ENCODE results near the gene SLC35F4. TPM values are rescaled to one million over a fixed set of nuclear protein-coding genes. Genes with fewer than 3 reads are reported as not detected.

SLC35F4 gene
- total RNA-seq, 1 experiment from 2014 or later, result not detected

DNA sequence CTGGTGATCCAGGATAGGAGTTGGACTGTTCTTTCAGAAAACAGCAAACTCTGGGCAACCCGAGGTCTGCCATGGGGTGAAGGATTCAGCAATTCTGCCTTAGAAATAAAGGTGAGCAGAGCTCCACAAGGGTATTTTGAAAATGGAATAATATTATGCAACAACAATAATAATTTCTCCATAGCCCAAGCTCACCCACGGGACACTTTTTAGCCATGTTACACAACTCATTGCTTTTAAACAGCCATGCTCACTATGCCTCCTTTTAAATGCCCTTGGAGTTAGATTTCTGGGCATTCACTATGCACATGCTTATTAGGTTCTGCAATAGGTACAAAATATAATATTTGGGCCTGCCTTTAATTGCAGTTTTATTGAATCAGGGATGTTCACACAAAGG is 37.2 kb downstream of the SLC35F4 start:
- H3K27me3 ChIP-seq, result no peaks in the 10 kb centered on the region
- no peaks in the 10 kb centered on the region for H3K36me3 ChIP-seq
- no peak for DNase-seq
- H3K4me3 ChIP-seq, result no peak overlapping the region
- no peaks in the 10 kb centered on the region for H3K9me3 ChIP-seq

DNA sequence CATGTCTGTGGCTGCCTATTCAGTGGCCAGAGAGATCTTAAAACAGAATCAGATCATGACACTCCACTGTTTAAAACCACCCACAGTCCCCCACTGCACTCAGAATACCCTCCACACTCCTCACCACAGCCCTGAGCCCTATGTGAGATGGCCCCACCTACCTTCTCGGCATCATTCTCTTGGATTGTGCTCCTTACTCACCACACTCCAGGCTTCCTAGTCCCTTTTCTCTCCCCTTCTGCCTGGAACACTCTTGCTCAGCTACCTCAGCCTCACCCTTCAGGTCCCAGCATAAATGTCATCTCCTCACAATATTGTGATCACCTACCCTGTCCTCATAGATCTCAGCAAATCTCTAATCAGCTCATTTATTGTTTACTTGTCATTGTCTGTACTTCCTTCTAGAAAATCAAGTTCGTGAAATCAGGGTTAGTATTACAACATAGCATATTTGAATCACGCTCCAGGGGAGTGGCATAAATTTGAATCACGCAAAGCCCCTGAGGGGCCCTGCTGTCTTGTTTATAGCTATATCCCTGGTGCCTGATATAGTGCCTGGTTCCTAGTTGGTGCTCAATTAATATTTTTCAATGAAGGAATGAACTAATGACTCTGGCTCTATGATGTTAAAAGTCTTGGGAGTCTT is 42.8 kb downstream of the SLC35F4 start:
- H3K36me3 ChIP-seq, result no peaks in the 10 kb centered on the region
- no peak overlapping the region for H3K4me3 ChIP-seq
- DNase-seq, result no peak
- H3K9me3 ChIP-seq, result no peaks in the 10 kb centered on the region
- no peaks in the 10 kb centered on the region for H3K27me3 ChIP-seq

DNA sequence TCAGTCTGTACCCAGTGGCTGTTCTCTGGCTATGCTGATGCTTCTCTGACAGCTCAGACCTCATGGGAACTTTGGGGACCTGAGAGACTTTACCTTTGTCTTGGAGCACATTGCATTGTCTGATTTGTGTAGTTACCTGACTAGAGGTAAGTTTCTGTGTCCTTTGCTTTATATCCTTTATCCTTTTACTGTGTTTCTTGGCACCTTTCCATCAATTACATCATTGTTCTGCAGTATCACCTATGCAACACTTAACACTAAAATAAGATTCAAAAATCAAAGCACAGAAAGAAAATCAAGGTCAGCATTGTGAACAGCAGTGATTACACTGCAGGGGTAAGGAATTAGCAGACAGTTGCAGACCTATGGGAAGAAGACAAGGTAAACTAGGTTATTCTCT is 43.8 kb downstream of the SLC35F4 start:
- no peaks in the 10 kb centered on the region for H3K27me3 ChIP-seq
- H3K4me3 ChIP-seq, result no peak overlapping the region
- no peak for DNase-seq
- no peaks in the 10 kb centered on the region for H3K36me3 ChIP-seq
- no peaks in the 10 kb centered on the region for H3K9me3 ChIP-seq

DNA sequence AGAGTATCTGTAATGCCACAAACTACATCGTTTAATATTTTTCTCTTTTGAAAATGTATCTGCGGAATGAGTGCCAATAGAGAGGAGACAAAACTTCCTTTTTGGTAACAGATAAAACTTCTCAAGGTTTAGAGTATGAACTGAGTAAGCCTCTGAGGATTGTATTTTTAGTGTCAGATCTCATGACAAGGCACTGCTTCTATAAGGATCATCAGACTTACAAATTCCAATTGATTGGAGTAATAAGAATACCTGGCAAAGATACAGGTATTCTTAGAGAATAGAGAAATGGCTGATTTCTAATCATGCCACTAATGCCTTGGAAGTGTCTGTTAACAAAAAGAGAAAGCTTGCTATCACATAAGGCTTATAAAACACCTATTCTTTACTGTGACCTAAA is 45.3 kb downstream of the SLC35F4 start:
- no peak for DNase-seq
- no peaks in the 10 kb centered on the region for H3K27me3 ChIP-seq
- H3K4me3 ChIP-seq, result no peak overlapping the region
- H3K36me3 ChIP-seq, result no peaks in the 10 kb centered on the region
- H3K9me3 ChIP-seq, result no peaks in the 10 kb centered on the region

DNA sequence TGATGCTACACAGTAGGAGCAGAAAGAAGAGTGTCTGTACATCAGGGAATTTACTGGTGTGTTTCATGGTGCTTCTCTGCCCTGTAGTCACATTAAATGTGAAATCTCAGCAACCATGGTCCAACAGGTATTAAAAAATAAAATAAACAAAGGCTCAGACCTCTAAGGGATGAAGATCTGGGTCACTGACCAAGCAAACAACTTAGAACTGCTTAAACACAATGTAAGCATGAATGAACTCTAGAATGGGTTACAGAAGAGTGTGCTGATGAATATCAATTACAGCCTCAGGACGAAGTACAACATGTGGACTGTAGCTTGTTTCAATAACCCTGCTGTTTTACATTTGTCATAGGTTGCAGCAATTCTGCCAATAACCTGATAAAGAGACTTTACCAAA is 47.4 kb downstream of the SLC35F4 start:
- Histone ChIP-seq H3K9me3 (no peaks in the 10 kb centered on the region), H3K27me3 (no peaks in the 10 kb centered on the region), H3K4me3 (no peak overlapping the region), H3K36me3 (no peaks in the 10 kb centered on the region)
- no peak for DNase-seq

DNA sequence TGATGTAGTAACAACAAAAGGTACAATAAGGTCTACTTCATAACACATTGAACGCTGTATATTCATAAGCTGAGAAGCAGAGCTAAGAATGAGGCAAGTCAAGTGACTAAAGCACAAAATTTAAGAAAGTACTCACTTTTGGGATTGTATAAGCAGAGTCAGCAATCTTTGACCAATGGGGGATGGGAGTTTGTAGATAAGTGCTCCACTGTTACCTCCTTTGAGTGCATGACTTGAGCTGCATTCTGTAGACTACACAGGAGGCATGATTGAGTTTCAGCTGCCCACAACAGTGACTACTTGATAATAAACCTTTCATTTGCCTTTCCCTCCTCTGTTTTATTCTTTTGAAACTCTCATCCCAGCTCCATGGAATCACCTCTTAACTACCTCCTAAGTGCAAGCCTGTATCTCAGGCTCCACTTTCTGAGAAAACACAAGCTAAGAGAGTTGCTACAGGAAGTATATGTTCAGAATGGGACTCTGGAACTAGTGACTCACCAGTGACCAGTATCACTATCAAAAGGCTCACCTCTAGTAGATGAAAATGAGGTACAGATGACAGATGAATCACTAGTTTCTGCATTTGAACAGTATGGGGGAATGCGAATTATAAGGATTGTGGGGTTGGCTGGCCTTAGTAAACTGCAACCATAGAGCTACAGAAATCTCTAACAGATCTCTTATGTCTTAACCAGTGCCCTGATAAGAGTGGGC is 49.2 kb downstream of the SLC35F4 start:
- DNase-seq, result no peak
- Histone ChIP-seq H3K27me3 (no peaks in the 10 kb centered on the region), H3K36me3 (no peaks in the 10 kb centered on the region), H3K9me3 (no peaks in the 10 kb centered on the region), H3K4me3 (no peak overlapping the region)

DNA sequence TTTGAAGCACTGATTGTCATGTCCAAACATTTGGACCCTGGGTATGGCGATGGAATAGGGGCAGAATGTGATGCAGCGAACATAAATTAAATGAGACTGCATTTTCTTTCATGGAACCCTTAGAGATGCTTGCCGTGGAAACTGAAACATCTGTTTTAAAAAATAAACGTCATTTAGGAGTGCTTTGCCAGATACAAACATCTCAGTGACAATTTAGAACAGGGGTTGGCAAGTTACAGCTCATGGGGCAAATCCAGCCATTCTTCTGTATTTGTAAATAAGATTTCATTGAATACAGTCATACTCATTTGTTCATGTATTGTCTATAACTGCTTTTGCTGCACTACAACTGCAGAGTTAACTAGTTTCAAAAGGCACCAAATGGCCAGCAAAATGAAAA is 51.2 kb downstream of the SLC35F4 start:
- Histone ChIP-seq H3K36me3 (no peaks in the 10 kb centered on the region), H3K4me3 (no peak overlapping the region), H3K27me3 (no peaks in the 10 kb centered on the region), H3K9me3 (no peaks in the 10 kb centered on the region)
- DNase-seq, result no peak

DNA sequence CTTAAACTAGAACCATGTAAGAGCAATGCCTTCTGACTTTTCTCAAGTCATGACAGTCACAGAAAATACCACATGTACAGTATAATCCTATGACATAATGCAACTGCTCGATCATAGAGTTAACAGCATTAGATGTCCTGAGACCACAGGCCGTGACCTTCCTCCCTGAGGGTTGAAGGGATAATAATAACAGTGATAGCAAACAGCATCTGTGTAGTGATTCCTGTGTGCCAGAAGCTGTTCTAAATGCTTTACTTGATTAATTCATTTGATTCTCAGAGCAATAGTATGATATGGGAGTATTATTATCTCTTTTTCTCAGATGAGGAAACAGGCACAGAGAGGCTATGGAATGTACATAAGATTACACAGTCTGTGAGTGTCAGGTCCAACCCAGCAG is 53.2 kb downstream of the SLC35F4 start:
- no peaks in the 10 kb centered on the region for H3K27me3 ChIP-seq
- H3K4me3 ChIP-seq, result no peak overlapping the region
- no peak for DNase-seq
- H3K36me3 ChIP-seq, result no peaks in the 10 kb centered on the region
- H3K9me3 ChIP-seq, result no peaks in the 10 kb centered on the region

DNA sequence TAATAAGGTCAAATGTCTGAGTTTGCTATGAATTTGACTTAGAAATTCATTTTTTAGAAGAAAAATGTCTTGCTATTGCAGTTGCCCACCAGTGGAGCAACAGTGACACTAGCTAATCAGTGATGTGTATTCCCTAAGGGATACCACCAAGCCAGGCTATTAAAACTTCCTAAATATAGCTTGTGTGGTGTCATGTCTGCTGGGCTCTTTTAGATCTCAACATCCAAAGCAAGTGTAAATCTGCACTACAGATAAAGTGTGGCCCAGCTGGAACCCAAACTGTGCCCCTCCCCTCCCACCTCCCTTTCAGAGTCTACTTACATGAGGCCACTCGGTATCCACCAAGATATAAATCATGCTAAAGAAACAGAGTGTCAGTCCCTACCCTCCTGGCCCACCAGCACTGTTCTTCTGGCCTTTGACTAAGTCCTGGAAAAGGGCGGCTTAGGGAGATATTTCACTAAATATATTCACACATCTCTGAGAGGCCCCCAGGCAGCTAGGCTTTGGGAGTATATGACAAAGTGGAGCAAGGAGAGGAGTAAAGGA is 53.8 kb downstream of the SLC35F4 start:
- DNase-seq, result no peak
- no peak overlapping the region for H3K4me3 ChIP-seq
- no peaks in the 10 kb centered on the region for H3K36me3 ChIP-seq
- no peaks in the 10 kb centered on the region for H3K27me3 ChIP-seq
- no peaks in the 10 kb centered on the region for H3K9me3 ChIP-seq

DNA sequence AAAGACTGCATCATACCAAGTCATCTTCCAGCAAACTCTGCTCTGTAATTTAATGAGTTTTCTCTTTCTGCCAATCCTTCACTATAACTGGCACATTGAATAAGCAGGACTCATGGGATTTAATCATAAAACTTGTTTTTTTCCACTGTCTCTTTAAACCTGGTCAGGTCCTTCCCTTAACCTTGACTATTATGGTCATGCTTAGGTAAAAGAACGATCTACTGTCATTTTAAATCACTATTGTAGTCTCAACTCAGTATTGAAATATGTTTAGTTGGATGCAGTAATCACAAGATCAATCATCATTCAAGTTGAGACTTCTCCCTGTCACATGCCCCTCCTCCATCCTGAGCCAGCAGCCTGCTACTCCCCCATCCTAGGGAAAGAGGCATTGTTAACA is 56.1 kb downstream of the SLC35F4 start:
- Histone ChIP-seq H3K4me3 (no peak overlapping the region), H3K36me3 (no peaks in the 10 kb centered on the region), H3K27me3 (no peaks in the 10 kb centered on the region), H3K9me3 (no peaks in the 10 kb centered on the region)
- DNase-seq, result no peak

DNA sequence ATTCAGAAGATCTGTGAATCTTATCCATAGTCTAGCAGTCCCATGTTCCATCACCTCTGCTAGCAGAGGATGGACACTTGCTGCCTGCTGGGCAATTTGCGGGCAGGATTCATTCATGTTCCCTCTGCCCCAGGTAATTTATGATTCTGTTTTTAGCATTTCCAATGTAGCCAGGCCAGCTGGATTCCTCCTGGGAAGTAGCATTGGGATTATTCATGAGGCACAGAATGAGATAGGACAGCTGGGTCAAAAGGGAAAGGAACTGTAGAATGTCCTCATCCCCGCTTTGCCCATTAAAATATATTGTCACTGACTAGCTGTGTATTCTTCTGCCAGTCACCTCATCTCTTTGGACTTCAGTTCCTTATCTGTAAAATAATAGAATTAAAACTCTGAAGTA is 68.7 kb downstream of the SLC35F4 start:
- no peaks in the 10 kb centered on the region for H3K9me3 ChIP-seq
- H3K27me3 ChIP-seq, result no peaks in the 10 kb centered on the region
- no peak overlapping the region for H3K4me3 ChIP-seq
- no peak for DNase-seq
- H3K36me3 ChIP-seq, result no peaks in the 10 kb centered on the region

DNA sequence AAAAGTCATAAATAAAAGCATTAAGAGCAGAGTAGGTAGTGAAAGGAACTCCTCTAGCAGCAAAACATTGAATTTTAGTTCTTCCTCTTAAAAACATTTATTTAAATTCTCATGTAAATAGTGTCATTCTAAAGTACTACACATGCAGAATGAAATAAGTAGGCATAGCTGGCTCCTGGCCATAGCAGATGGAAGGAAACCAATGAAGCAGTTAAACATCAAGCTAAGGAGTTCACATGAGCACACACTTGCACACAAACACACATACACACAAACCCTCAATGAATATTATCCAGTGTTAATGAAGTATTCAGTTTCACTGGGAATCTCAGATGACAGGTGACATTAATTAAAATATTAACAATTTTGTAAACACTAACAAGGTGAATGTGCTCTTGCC is 69.3 kb downstream of the SLC35F4 start:
- H3K27me3 ChIP-seq, result no peaks in the 10 kb centered on the region

DNA sequence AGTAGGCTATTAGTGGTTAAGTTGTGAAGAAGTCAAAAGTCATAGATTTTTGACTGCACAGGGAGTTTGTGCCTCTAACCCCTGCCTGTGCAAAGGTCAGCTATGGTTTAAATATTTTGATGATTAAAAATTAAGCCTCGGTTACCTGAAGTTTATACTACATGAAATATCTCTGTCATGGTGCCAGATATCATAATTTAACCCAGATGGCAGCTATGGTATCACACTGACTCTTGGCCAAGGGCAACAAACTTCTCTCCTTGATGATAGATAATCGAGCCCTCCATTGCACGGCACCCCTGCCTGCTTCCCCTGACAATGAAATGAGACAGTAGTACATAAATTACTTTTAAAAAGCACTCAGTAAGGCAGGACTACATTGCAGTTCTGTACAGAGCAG is 80.8 kb downstream of the SLC35F4 start:
- no peaks in the 10 kb centered on the region for H3K36me3 ChIP-seq
- H3K27me3 ChIP-seq, result no peaks in the 10 kb centered on the region
- no peak overlapping the region for H3K4me3 ChIP-seq
- DNase-seq, result no peak
- H3K9me3 ChIP-seq, result no peaks in the 10 kb centered on the region

More for the DNA sequence above, 69.3 kb downstream of the SLC35F4 start:
- H3K36me3 ChIP-seq, result no peaks in the 10 kb centered on the region
- no peak overlapping the region for H3K4me3 ChIP-seq
- DNase-seq, result no peak
- H3K9me3 ChIP-seq, result no peaks in the 10 kb centered on the region

DNA sequence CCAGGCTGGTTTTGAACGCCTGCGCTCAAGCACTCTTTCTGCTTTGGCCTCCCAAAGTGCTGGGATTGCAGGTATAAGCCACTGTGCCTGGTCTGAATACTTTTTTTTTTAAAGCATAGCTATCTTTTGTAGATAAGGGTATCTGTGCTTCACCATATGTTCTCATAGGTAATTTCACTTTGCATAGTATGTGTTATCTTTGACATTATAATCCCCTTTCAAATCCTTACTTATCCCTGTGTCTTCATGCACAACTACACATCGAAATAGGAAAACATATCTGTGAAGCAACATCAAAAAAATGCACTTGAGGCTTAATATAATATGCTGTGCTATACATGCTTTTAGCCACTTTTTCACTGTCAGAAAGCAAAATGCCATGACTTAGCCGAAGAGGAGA is 94.1 kb downstream of the SLC35F4 start:
- no peaks in the 10 kb centered on the region for H3K9me3 ChIP-seq
- no peaks in the 10 kb centered on the region for H3K36me3 ChIP-seq
- no peak for DNase-seq
- no peaks in the 10 kb centered on the region for H3K27me3 ChIP-seq
- H3K4me3 ChIP-seq, result no peak overlapping the region

DNA sequence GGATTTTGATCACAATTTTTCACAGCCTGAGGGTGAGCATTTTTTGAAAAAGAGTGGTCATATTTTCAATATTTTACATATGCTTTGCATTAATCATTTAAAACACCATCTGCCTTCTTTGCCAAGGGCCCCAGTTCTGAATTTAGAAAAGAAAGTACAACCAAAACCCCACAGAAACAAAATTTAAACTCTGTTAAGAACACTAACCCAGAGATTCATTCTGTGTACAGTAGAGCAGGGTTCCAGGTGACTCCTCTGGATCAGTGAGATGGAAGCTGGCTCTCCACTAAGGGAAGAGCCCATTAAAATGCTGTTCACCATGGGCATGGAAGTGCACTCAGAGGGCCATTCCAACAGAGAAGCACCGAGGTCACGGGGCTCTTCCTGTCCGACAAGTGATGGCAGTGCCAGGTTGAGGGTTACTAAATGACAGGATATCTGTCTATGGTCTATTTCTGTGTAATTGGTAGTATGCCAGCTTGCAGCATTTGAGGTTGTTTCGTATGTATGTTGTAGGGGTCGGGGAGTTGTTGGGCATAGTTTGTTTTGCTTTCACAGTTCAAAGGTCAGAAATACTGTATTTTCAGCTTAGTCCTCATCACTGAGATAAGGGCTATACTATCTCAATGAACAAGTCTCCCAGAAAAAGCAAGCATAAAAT is 95.9 kb downstream of the SLC35F4 start:
- H3K9me3 ChIP-seq, result no peaks in the 10 kb centered on the region
- no peak overlapping the region for H3K4me3 ChIP-seq

DNA sequence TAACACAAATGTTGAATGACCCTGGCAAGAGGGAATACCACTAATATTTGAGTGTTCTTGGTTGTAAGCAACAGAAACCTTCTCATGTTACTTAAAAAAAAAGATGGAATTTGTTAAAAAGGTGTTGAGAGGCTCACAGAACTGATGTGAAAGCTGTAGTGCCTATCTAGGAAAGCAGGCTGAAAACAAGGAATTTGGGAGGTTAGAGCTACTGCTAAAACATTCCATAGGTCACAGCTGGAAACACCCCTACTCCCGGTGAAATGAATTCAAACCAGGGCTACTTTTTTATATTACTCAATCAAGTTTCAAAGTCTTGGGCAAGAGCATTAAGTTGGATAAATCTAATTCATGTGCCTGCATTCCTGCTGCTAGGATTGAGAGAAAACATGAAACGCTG is 104.1 kb downstream of the SLC35F4 start:
- Histone ChIP-seq H3K9me3 (no peaks in the 10 kb centered on the region), H3K4me3 (no peak overlapping the region), H3K27me3 (no peaks in the 10 kb centered on the region), H3K36me3 (no peaks in the 10 kb centered on the region)
- DNase-seq, result no peak

More for the DNA sequence above, 95.9 kb downstream of the SLC35F4 start:
- Histone ChIP-seq H3K27me3 (no peaks in the 10 kb centered on the region), H3K36me3 (no peaks in the 10 kb centered on the region)
- DNase-seq, result no peak

DNA sequence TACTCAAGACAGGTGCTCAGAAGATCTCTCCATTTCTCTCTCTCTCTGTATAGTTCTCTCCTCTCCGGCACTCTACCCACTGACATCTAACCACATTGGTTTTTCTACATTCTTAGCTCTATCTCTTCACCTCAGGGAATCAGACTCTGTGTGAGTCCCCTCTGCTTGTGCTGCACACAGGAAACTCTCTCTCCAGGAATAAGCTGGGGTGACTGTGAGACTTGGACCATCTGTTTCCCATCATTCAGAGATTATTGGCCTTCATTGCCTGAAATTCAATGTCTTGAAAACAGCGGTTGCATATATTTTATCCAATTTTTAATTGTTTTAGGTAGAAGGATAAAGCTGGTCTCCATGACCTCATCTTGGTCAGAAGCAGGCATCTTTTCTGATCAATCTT is 105.0 kb downstream of the SLC35F4 start:
- Histone ChIP-seq H3K27me3 (no peaks in the 10 kb centered on the region), H3K4me3 (no peak overlapping the region), H3K9me3 (no peaks in the 10 kb centered on the region), H3K36me3 (no peaks in the 10 kb centered on the region)
- no peak for DNase-seq

Data from MG63 (cell line).